GM23338 (cell line): ENCODE measurements around the gene SMIM44. TPM values are rescaled to one million over a fixed set of nuclear protein-coding genes. Genes with fewer than 3 reads are reported as not detected.

Source experiments
- ATAC-seq: fragments of 200-7000 bp; cut with Tn5 transposase; 3 replicates; pipeline ENCODE4 v1.9.1; 2020
- DNase-seq: peaks from one replicate; pipeline ENCODE4 v3.0.0-alpha.2; 2015; ENCODE audit warnings: low spot score
- H2AFZ ChIP-seq: fragments of 200-600 bp; sonication (generic); 2 replicates; pipeline ENCODE4 v1.8.0; 2016; ENCODE audit warnings: antibody characterized with exemption, mild to moderate bottlenecking, moderate library complexity
- H3F3A ChIP-seq: fragments of 200-600 bp; sonication (generic); replicated peaks from 2 replicates; pipeline ENCODE4 v1.8.0; 2017; ENCODE audit warnings: antibody characterized with exemption, mixed run types, low read depth
- H3K27ac ChIP-seq: fragments of 200-600 bp; sonication (generic); 2 replicates; pipeline ENCODE4 v1.6.1; 2016; ENCODE audit warnings: low read depth
- H3K27me3 ChIP-seq: fragments of 200-600 bp; sonication (generic); 2 replicates; pipeline ENCODE4 v1.8.0; 2016; ENCODE audit warnings: mild to moderate bottlenecking, mixed run types, moderate library complexity; ENCODE audit not compliant: insufficient read depth
- H3K36me3 ChIP-seq: fragments of 200-600 bp; sonication (generic); 2 replicates; pipeline ENCODE4 v1.8.0; 2016; ENCODE audit warnings: mild to moderate bottlenecking; ENCODE audit not compliant: insufficient read depth
- H3K4me1 ChIP-seq: fragments of 200-600 bp; sonication (generic); 2 replicates; pipeline ENCODE4 v1.8.0; 2016; ENCODE audit warnings: mild to moderate bottlenecking, moderate library complexity; ENCODE audit not compliant: insufficient read depth
- H3K4me2 ChIP-seq: fragments of 200-600 bp; sonication (generic); 2 replicates; pipeline ENCODE4 v1.7.1; 2017; ENCODE audit warnings: mixed run types
- H3K4me3 ChIP-seq: fragments of 200-600 bp; sonication (generic); 2 replicates; pipeline ENCODE4 v1.6.1; 2016; ENCODE audit warnings: mixed run types
- H3K79me2 ChIP-seq: fragments of 200-600 bp; sonication (generic); replicated peaks from 2 replicates; pipeline ENCODE4 v1.8.0; 2017; ENCODE audit warnings: mild to moderate bottlenecking; ENCODE audit not compliant: insufficient read depth
- H3K9me2 ChIP-seq: fragments of 200-600 bp; sonication (generic); 2 replicates; pipeline ENCODE4 v1.8.0; 2017; ENCODE audit not compliant: insufficient read depth
- H4K20me1 ChIP-seq: fragments of 200-600 bp; sonication (generic); replicated peaks from 2 replicates; pipeline ENCODE4 v1.8.0; 2017; ENCODE audit warnings: mild to moderate bottlenecking; ENCODE audit not compliant: insufficient read depth
- H3K27ac Mint-ChIP-seq: 2 replicates; pipeline ENCODE4 v1.8.0; 2020; ENCODE audit warnings: inconsistent platforms, mild to moderate bottlenecking, moderate library complexity, mixed read lengths
- H3K27me3 Mint-ChIP-seq: 3 replicates; pipeline ENCODE4 v1.8.0; 2022; ENCODE audit warnings: low read depth, mild to moderate bottlenecking, moderate library complexity, mixed read lengths, inconsistent platforms; ENCODE audit not compliant: insufficient read depth, poor library complexity
- H3K36me3 Mint-ChIP-seq: 3 replicates; pipeline ENCODE4 v1.8.0; 2021; ENCODE audit warnings: low read depth, mild to moderate bottlenecking, inconsistent platforms, moderate library complexity, mixed read lengths
- H3K4me1 Mint-ChIP-seq: 3 replicates; pipeline ENCODE4 v1.8.0; 2020; ENCODE audit warnings: mild to moderate bottlenecking, inconsistent platforms, mixed read lengths
- H3K4me3 Mint-ChIP-seq: 3 replicates; pipeline ENCODE4 v1.8.0; 2021; ENCODE audit warnings: moderate library complexity, mild to moderate bottlenecking, inconsistent platforms, mixed read lengths
- H3K9me3 Mint-ChIP-seq: 3 replicates; pipeline ENCODE4 v1.8.0; 2020; ENCODE audit warnings: moderate library complexity, mild to moderate bottlenecking, inconsistent platforms, mixed read lengths
- CREB1 ChIP-seq: fragments of 250-450 bp; sonication (Bioruptor Pico); IDR thresholded peaks from 2 replicates; pipeline ENCODE4 v1.5.0; 2020; ENCODE audit warnings: low read depth, mild to moderate bottlenecking, moderate library complexity
- EZH2phosphoT487 ChIP-seq: fragments of 200-600 bp; sonication (generic); IDR thresholded peaks from one replicate; pipeline ENCODE4 v1.8.1; 2018; ENCODE audit warnings: antibody characterized with exemption; ENCODE audit not compliant: unreplicated experiment
- NANOG ChIP-seq: IDR thresholded peaks from 2 replicates; pipeline ENCODE4 v1.6.1; 2016; ENCODE audit warnings: antibody characterized with exemption, borderline replicate concordance
- POLR2AphosphoS5 ChIP-seq: IDR thresholded peaks from 2 replicates; pipeline ENCODE4 v1.6.1; 2016; ENCODE audit warnings: antibody characterized with exemption, low read depth
- REST ChIP-seq: IDR thresholded peaks from one replicate; pipeline ENCODE4 v1.6.1; 2018; ENCODE audit warnings: antibody characterized with exemption; ENCODE audit not compliant: unreplicated experiment
- STAT1 ChIP-seq: IDR thresholded peaks from one replicate; pipeline ENCODE4 v1.6.1; 2016; ENCODE audit warnings: antibody characterized with exemption; ENCODE audit not compliant: unreplicated experiment
- ZNF331 ChIP-seq: fragments of 250-450 bp; sonication (Bioruptor Pico); IDR thresholded peaks from 2 replicates; pipeline ENCODE4 v1.5.0; 2020; ENCODE audit warnings: low read depth, mild to moderate bottlenecking, moderate library complexity
- polyA plus RNA-seq: library from polyadenylated mRNA; unstranded; fragments of >200 nt; fragmentation: Nextera tagmentation; extraction: Ambion mirVana; gene quantifications from 2 replicates; pipeline ENCODE4 v1.2.1, GENCODE V29; 2016
- total RNA-seq: library from RNA; depleted of rRNA; stranded (reverse); fragments of >200 nt; shearing (Covaris generic); gene quantifications from 2 replicates; pipeline ENCODE4 v1.2.3, GENCODE V29; 2014
- TF ChIP-seq, protein P1 (sequence below): IDR thresholded peaks from 2 replicates; pipeline ENCODE4 v1.6.1; 2016; ENCODE audit warnings: antibody characterized with exemption
- TF ChIP-seq, protein P2 (sequence below), 2 experiments: fragments of 200-600 bp in 1 of 2; sonication (generic) in 1 of 2; conservative IDR thresholded peaks; 2 replicates each; pipeline versions ENCODE4 v1.5.1 to v1.6.1; 2016 to 2017; ENCODE audit warnings: antibody characterized with exemption in 2 of 2, low read depth in 2 of 2, mild to moderate bottlenecking in 2 of 2, moderate library complexity in 1 of 2

SMIM44 gene
- total and polyA plus RNA-seq, 2 experiments from 2014 or later = not detected

DNA sequence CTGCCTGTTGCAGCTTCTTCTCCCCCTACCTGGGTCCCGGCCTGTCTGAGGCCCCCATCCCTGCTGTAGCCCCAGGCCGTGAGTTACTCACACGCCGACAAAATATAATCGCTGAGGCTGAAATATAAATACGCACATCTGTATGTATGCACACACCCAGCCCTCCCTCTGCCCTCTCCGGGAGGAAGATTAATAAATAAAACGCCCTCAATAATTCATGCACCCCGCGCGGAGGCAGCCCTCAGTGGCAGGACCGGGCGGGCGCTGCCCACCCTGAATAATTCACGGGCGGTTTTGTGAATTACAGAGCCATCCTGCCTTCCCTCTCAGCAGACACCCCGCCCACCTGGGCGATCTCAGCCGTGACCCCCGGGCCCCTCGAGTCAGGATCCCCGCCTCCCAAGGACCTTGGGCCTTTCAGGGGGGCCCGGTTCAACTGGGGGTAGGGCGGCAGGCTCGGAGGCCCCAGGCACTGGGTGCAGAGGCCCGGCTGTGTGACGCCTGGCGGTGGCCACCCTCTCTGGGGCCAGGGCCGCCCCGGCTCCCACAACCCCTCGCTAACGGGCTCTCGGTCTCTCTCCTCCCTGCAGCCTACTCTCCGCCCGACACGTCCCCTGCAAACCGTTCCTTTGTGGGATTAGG, 27.2 kb downstream of the SMIM44 start:
- Mint-ChIP-seq H3K4me3 (no peak overlapping the region), H3K27me3 (peaks cover 28% of the 10 kb centered on the region), H3K36me3 (no peaks in the 10 kb centered on the region), H3K9me3 (no peaks in the 10 kb centered on the region; the same call in 2 of the 3 replicates), H3K27ac (no peak overlapping the region), H3K4me1 (peaks cover 14% of the 10 kb centered on the region)
- TF ChIP-seq STAT1 (no peak), ZNF331 (CRISPR knock-in tag) (no peak), CREB1 (CRISPR knock-in tag) (no peak), REST (no peak), POLR2AphosphoS5 (no peak), NANOG (no peak), EZH2phosphoT487 (no peak)
- TF ChIP-seq, protein P1, sequence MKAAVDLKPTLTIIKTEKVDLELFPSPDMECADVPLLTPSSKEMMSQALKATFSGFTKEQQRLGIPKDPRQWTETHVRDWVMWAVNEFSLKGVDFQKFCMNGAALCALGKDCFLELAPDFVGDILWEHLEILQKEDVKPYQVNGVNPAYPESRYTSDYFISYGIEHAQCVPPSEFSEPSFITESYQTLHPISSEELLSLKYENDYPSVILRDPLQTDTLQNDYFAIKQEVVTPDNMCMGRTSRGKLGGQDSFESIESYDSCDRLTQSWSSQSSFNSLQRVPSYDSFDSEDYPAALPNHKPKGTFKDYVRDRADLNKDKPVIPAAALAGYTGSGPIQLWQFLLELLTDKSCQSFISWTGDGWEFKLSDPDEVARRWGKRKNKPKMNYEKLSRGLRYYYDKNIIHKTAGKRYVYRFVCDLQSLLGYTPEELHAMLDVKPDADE = no peak
- TF ChIP-seq, protein P2, sequence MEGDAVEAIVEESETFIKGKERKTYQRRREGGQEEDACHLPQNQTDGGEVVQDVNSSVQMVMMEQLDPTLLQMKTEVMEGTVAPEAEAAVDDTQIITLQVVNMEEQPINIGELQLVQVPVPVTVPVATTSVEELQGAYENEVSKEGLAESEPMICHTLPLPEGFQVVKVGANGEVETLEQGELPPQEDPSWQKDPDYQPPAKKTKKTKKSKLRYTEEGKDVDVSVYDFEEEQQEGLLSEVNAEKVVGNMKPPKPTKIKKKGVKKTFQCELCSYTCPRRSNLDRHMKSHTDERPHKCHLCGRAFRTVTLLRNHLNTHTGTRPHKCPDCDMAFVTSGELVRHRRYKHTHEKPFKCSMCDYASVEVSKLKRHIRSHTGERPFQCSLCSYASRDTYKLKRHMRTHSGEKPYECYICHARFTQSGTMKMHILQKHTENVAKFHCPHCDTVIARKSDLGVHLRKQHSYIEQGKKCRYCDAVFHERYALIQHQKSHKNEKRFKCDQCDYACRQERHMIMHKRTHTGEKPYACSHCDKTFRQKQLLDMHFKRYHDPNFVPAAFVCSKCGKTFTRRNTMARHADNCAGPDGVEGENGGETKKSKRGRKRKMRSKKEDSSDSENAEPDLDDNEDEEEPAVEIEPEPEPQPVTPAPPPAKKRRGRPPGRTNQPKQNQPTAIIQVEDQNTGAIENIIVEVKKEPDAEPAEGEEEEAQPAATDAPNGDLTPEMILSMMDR (conservative IDR thresholded peaks at IDR 0.05; ENCODE audit: low read depth in 2 of 2) = no peak
- DNase-seq = no peak
- no peaks in the 10 kb centered on the region for H3K9me2 ChIP-seq
- no peak overlapping the region for H3K4me2 ChIP-seq
- ATAC-seq = no peak
- H3F3A ChIP-seq = no peaks in the 10 kb centered on the region
- H3K4me1 ChIP-seq = peaks cover 21% of the 10 kb centered on the region; the same call in 1 of the 2 replicates
- no peak overlapping the region for H3K27ac ChIP-seq
- H2AFZ ChIP-seq = no peak overlapping the region
- no peaks in the 10 kb centered on the region for H3K79me2 ChIP-seq
- H3K4me3 ChIP-seq = no peak overlapping the region
- H3K36me3 ChIP-seq = no peaks in the 10 kb centered on the region
- peaks cover 6% of the 10 kb centered on the region for H4K20me1 ChIP-seq
- H3K27me3 ChIP-seq = peaks cover 45% of the 10 kb centered on the region
